ENCODE measurements around the gene TXNDC17.
"Not testable (repeated sequence)": the region's sequence is repeated elsewhere in the genome, so short reads cannot be mapped to it uniquely, and the experiment has no call there.

GRCh38 chr17:6655732-6656361, 15.0 kb downstream of the TXNDC17 start:
- TF ChIP-seq, protein P1, sequence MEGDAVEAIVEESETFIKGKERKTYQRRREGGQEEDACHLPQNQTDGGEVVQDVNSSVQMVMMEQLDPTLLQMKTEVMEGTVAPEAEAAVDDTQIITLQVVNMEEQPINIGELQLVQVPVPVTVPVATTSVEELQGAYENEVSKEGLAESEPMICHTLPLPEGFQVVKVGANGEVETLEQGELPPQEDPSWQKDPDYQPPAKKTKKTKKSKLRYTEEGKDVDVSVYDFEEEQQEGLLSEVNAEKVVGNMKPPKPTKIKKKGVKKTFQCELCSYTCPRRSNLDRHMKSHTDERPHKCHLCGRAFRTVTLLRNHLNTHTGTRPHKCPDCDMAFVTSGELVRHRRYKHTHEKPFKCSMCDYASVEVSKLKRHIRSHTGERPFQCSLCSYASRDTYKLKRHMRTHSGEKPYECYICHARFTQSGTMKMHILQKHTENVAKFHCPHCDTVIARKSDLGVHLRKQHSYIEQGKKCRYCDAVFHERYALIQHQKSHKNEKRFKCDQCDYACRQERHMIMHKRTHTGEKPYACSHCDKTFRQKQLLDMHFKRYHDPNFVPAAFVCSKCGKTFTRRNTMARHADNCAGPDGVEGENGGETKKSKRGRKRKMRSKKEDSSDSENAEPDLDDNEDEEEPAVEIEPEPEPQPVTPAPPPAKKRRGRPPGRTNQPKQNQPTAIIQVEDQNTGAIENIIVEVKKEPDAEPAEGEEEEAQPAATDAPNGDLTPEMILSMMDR (IDR thresholded peaks at IDR 0.05) = not testable (repeated sequence)
- not testable (repeated sequence) for TF ChIP-seq POLR2A (IDR thresholded peaks at IDR 0.05)
